HG03095 (cell line): ENCODE measurements around the gene ANXA4.
A peak's percentile ranks its signal among the peaks of the same experiment; 100 is the strongest.

Source experiments
- ATAC-seq: cut with Tn5 transposase; IDR thresholded peaks from one replicate; pipeline ENCODE4 v1.9.1; 2021; ENCODE audit warnings: moderate library complexity; ENCODE audit not compliant: unreplicated experiment

The ANXA4 gene

DNA sequence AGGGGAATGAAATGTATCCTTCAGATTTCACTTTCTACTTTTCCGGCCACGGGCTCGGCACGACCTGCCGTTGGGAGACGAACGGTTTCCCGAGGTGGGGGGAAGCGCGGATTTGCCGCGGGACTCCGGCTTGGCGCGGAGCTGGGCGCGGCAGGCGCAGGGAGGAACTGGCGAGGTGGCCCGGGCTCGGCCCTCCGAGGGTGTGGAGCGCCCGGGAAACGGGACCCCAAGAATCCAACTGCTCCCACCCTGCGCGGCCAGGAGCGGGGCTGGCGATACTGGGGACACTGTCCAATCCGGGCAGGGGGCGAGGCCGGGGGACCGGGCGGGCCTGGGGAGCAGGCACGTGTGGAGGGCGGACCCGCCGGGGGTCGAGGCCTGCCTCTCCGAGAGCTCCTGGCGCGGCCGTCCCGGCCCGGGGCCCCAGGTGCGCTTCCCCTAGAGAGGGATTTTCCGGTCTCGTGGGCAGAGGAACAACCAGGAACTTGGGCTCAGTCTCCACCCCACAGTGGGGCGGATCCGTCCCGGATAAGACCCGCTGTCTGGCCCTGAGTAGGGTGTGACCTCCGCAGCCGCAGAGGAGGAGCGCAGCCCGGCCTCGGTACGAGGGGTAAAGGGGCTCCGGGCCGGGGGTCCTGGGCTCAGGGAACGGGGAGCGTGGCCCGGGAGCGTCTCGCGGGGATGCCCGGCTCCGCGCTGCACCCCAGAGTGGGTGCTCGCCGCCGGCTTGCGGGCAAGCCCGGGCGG lies at the start of gene ANXA4:
ANXA4 (plus strand) TSS at position 560 of the 747 bp plus-strand sequence. CDS start 39,432 bp downstream, outside the sequence.
- peak; percentile 79 for ATAC-seq

DNA sequence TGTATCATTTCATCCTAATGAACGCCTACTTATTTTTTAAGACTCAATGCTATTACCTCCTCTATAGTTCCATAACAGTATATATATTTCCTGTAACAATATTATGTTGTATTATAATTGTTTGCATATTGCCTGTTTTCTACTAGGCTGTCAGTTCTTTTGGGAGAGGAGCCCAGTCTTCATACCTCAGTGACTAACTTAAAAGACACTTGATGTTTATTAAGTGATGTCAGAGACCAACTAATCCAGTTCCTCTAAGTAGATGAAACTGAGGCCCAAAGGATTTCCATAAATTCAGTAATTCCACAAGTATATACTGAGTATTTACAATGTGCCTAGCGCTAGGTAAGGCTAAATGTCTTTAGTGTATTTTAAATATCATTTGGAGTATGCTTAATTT lies 49.5 kb upstream of the ANXA4 start:
- no peak for ATAC-seq

DNA sequence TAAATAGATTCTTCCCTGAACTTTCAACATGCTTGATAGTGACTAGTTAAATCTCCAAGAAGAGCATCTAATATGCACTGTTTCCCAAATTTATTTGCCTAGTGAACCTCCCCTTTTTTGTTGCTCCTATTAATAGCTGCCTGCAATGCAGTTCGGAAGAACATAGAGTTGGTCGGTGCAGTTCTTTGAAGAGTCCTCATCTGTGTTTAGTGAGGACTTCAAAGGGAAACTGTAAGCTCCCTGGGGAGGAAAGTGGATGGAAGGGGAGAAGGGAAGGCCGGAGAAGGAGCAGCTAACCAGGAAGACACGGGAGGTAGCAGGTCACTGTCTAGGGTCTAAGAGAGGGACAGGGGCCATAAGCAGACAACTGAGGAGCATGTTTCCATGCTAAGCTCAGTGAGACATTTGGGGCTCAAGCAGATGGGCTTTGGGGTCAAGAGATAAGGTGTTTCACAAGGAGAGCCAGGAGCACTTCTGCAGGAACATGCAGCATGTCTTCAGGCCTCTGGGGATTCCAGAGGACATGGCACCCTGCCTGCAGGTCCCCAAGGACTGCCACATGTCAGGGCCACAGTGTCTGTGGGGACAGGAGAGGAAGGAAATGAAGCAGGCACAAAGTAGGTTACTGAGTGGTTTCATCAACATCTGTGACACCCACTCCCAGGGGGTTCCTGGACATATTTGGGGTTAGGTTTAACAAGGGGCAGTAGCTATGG lies 48.7 kb upstream of the ANXA4 start:
- no peak for ATAC-seq

DNA sequence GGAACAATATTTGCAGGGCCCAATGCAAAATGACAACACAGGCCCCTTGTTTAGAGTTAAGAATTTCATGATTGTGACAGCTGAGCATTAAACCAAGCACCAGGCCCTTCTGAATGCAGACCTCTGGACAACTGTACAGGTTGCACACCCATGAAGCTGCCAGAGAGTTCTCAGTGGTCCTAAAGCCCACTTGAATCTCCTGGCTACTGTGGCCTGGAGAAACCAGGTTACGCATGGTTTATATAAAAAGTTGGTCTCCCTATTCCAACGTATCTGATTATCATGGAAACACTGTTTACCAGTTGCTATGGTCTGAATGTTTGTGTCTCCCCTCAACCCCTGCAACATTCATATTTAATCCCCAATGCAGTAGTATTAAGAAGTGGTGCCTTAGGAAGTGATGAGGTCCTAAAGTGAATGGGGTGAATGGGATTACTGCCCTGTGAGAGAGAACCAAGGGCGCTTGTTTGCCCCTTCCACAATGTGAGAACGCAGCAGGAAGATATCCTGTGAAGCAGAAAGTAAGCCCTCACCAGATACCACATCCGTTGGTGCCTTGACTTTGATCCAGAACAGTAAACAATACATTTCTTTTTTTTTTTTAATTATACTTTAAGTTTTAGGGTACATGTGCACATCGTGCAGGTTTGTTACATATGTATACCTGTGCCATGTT lies 48.0 kb upstream of the ANXA4 start:
- ATAC-seq, result no peak

DNA sequence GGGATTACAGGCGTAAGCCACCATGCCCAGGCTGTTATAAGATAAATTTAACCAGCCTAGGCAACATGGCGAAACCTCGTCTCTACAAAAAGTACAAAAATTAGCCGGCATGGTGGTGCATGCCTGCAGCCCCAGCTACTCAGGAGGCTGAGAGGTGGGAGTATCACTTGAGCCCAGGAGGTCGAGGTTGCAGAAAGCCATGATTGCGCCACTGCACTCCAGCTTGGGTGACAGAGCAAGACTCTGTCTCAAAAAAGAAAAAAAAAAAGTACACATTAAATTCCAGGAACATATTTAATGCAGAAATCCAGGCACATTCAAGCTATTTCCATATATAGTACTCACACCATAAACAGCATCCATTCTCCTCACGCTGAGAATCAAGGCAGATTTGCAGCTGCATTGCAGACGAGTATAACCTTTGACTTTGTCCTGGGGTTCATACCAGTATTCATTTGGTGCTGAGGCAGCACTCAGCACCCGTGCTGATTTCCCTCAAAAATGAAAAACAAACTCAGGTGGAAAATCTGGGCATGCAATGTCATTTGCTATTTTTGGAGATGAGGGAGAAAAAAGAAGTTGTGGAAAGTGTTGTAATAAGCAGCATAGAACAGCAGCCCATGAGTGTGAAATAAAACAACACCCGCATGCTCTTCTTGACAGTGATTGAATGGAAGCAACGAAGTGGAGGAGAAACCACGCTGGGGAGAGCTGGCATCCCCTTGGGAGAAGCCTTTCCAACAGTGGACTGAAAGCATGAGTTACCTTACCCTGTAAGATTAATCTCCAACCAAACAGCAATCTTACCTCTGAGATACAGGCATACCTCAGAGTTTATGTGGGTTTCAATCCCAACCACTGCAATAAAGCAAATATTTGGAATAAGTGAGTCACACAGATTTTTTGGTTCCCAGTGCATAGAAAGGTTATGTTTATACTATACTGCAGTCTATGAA lies 46.8 kb upstream of the ANXA4 start:
- ATAC-seq, result no peak

DNA sequence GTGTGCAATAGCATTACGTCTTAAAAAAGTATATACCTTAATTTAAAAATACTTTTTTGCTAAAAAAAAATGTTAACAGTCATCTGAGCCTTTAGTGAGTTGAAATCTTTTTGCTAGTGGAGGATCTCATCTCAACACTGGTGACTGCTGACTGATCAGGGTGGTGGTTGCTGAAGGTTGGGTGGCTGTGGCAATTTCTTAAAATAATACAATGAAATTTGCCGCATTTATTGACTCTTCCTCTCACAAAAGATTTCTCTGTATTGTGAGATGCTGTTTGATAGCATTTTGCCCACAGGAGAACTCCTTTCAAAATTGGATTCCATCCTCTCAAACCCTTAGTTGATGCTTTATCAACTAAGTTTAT lies 46.1 kb upstream of the ANXA4 start:
- no peak for ATAC-seq

DNA sequence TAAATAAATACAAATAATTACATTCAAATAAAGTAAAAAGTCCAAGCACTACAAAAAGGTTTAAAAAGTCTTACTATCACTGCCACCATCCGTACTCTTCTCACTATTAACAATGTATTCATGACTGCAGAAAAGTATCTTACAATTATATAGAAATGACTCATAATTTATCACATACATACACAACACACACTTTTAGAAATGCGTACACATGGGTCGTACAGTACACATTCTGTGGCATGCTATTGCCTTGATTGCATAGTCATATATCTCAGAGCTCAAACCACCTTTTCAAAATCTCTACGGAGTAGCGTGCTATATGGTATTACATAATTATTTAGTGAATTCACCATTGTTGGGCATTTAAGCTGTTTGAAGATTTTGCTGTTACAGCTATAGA lies 41.6 kb upstream of the ANXA4 start:
- ATAC-seq, result no peak

DNA sequence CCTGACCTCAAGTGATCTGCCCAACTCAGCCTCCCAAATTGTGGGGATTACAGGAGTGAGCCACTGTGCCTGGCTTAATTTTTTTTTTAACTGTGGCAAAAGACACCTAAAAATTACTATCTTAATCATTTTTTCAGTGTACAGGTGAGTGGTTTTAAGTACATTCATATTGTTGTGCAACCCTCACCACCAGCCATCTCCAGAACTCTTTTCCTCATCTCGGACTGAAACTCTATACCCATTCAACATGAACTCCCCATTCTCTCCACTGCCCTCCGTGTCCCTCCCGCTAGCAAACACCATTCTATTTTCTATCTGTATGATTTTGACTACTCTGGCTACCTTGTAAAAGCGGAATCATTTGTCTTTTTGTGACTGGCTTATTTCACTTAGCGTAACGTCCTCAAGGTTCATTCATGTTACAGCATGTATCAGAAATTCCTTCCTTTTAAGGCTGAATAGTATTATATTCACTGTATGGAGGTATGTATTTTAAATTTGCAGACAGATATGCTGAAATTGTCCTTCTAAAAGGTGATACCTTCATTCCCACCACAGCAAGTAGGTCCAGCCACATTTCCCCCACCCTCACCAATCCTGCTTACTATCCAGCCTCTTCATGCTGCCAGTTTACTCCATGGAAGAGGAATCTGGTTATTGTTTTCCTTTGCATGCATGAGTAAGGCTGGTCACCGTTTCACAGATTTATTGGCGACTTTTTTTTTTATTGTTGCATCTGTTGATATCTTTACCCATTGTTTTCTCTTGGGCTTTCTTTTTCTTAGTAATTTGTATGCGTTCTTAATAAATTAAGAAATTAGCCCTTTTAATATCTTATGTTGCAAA lies 40.6 kb upstream of the ANXA4 start:
- no peak for ATAC-seq

DNA sequence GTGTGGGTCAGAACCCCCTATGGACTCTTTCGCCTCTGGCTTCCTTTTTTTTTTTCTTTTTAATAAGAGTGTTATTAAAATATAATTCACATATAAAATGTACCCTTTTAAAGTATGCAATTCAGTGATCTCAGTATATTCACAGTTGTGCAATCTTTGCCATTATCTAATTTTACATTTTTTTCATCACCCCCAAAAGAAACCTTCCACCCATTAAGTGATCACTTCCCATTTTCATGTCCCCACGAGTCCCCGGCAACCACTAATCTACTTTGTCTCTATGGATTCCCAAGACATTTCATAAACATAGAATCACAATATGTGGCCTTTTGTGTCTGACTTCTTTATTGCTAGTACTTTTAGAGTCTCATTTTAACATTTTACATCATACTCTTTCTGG lies 38.7 kb upstream of the ANXA4 start:
- ATAC-seq, result no peak

DNA sequence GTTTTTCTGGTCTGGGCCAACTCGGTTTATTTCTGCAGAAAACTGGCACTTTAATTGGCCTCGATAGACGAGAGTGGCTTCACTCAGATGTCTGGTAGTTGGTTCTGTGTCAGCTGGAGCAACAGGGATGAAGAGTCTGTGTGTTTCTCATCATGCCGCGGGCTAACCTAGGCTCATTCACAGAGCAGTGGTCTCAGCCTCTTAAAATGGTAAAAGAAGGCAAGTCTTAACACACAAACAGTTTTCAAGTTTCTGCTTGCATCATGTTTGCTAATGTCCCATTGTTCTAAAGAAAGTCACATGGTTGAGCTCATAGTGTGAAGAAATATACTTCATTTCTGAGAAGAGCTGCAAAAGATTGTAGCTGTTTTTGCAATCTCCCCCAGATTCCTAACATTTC lies 37.5 kb upstream of the ANXA4 start:
- ATAC-seq, result no peak

DNA sequence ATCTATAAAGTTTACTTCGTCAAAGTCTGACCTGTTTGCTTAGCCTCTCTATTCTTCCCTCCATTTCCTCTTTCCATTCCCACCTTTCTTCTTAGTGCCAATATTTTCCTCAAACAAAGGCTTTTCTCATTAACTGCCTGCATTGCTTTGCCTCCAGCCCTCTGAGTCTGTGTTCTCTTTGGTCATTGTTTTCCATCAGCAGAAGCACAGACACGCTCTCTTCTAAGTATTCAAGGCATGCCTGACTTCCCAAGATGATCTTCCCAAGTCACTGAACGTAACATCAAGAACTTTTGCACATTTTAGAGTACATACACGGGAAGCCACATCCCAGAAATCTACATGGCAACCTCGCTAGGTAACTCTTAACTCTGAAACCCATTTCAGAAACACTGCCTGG lies 32.6 kb upstream of the ANXA4 start:
- ATAC-seq, result no peak

DNA sequence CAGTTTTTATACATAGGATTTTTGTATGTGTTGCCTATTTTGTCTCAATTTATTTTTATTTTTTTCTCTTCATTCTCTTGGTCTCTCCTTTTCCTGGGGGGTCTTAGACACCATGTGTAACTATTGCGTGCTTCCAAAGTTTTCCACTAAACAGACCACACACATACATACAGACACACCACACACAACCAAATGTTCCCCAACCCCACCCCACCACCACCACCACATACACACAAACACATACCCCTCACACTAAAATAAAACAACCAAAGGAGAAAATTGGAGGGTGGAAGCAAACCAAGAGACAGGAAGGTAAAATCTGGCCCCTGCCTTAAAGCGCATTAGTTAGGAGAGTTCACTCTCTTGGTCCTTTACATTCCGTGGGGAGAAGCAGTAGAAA lies 30.0 kb upstream of the ANXA4 start:
- no peak for ATAC-seq

DNA sequence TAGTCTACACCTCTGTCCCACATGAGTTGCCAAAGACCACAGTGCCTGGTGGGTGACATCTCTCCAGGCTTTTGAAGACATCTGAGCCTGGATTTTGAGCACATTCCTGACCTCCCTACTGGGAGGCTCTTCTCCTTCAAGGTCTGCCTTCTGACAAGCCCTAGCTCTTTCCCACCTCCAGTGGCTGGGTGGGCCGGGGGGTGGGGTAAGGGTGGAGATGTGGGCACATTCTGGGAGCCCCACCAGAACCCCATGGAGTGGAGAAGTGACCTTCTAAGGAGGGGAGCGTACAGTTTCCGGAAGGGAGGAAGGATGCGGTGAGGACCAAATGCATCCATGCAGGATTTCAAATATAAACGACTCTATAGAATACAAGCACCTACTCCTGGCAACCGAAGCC lies 27.9 kb upstream of the ANXA4 start:
- no peak for ATAC-seq

DNA sequence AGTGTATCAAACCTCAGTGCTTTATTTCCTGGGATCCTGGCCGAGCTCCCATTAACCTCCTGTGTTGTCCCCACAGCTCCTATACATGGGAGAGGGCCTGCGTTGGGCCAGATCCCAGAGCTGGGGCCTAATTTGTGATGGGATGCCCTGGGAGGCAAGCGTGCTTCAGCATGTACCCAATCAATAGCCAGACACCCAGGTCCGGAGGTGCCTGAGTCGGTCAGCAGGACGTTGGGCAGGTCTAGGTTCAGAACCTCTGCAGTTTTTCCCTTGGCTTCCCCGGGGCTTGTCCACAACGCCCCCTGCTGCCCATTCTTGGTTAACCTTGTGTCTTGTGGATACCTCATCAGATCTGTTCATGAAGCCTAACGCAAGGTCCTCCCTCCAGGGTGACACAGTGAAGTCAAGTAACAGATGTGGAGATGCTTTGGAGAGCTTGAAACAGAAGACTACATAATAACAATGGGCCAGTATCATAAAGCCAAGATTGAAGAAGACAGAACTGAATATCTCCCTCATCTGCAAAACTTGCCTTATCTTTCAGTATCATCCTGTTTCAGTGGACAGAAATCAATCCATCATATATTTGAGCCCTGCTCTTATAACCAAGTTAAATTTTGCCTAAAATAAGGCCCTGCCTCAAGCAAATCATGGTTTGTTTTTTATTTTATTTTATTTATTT lies 27.3 kb upstream of the ANXA4 start:
- peak; percentile 55 for ATAC-seq

DNA sequence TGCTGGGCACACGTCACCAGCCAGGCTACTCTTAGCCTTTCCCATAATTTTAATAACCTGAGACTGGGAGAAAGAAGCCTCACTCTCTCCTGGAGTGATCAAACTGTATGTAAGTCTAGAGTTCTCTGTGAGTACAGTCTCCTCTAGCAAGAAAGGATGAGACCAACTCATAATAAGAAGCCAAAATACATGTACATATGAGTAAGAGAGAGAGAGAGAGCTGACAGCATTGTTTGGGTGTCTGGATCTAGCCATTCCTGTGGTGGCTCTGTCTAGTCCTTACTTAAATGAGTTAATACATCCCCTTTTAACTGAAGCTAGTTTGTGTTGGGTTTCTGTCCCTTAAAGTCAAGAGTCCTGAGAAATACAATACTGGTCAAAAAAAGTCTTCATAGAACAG lies 26.0 kb upstream of the ANXA4 start:
- ATAC-seq, result no peak

DNA sequence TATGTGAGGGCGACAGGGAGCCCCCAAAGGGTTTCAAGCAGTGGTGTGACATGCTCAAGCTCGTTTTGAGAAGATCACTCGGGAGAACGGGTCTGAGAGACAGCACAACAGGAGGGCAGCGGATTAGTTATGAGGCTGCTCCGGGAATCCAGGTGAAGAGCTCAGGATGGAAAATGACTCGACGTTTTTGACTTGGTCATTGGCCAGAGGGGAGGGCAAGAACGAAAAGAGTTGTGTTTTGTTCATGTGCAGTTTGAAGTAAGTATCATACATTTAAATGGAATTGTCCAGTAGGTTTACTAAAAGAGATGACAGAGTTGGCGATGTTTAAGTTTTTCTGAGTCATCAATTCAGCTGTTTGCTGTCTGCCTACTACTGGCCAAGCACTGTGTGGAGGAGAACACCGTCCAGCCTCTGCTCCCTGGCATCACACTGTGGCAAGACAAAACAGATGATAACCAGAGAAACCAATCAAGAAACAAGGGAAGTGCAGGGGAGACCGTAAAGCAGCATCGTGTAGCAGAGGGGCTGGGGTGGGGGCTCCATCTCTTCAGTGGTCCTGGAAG lies 25.3 kb upstream of the ANXA4 start:
- no peak for ATAC-seq

DNA sequence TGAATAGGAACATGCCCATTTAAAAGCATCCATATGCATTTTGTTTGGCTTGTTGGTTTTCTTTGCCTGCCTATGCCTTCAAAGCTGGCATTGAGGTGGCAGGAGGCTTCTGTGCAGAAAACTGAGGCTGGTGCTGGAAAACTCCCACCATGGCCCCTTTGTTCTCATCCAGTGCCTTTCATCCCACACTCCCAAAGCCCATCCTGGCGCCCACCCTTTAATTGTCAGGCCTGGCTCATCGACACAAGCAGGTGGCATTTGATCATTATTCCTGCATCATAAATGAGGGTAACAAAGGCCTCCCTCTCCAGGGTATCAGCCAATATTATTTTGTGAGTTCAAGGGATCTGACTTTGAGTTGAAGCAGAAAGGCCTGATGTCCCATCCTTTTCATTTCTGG lies 24.7 kb upstream of the ANXA4 start:
- ATAC-seq, result no peak

DNA sequence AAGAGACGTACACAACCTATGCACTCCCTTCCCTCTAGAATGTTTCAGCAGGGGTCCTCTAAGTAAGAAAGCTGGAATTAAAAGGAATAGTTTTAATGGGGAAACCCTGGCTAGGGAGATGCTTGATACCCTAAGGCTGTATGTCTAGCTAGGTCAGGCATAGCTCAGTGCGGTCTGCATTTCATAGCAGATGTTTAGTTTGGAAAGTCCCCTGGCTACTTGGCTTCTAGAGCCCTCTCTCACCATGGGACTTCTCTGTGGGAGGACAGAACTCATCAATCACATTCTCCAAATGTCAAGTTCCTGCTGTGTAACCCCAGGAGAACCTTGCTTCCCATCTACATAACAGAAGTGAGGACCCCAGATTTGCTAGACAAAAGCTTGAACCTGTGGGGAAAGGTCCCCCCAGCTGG lies 24.1 kb upstream of the ANXA4 start:
- no peak for ATAC-seq

DNA sequence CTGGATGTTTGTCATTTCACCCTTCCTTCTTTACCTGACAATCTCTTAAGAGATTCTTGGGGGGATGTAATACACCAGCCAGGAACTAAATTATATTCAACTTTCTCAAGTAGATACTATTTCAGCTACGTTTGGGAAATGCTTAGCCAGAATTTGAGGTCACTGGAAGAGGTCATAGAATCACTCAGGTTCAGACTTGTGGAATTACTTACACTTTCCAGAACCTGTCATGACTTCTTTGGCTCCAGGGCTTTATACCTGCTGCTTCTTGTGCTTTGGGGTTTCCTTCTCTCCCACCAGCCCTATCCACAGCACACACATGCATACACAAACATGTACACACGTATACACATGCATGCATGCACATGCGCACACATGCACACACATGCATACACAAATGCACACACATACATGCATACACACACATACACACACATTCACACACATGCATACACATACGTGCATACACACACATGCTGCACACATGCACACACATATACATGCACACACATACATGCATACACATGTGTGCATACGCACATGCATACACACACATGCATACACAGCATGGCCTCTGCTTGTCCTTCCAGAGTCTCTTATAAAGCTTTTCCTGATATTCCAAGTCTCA lies 23.5 kb upstream of the ANXA4 start:
- no peak for ATAC-seq
